AG10803 (cell line): ENCODE results near the gene ADSS1.
A peak's percentile ranks its signal among the peaks of the same experiment; 100 is the strongest.
"Not testable (repeated sequence)": the region's sequence is repeated elsewhere in the genome, so short reads cannot be mapped to it uniquely, and the experiment has no call there.

Source experiments
- DNase-seq: peaks from one replicate; pipeline ENCODE4 v3.0.0; 2010; ENCODE audit warnings: low read depth
- H3K4me3 ChIP-seq: 2 replicates; pipeline ENCODE4 v1.5.1; 2011; ENCODE audit warnings: mild to moderate bottlenecking, low read length, control low read depth
- TF ChIP-seq, protein P1 (sequence below): conservative IDR thresholded peaks from 2 replicates; pipeline ENCODE4 v1.5.1; 2011; ENCODE audit warnings: mild to moderate bottlenecking, low read length, control low read depth, inconsistent platforms

ADSS1 gene

DNA sequence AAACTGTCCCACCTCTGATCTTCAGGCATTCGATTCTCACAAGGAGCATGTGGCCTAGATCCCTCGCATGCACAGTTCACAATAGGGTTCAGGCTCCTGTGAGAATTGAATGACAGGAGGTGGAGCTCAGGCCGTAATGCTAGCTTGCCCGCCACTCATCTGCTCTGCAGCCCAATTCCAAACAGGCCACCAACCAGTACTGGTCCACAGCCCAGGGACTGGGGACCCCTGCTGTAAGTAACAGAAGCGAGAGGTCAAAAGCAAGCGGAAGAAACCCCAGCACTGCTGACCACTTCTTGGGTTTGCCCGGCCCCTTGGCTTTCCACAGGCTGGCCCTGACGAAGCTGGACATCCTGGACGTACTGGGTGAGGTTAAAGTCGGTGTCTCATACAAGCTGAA, 20.5 kb downstream of the ADSS1 start:
- H3K4me3 ChIP-seq = no peak overlapping the region
- no peak for DNase-seq
- TF ChIP-seq, protein P1, sequence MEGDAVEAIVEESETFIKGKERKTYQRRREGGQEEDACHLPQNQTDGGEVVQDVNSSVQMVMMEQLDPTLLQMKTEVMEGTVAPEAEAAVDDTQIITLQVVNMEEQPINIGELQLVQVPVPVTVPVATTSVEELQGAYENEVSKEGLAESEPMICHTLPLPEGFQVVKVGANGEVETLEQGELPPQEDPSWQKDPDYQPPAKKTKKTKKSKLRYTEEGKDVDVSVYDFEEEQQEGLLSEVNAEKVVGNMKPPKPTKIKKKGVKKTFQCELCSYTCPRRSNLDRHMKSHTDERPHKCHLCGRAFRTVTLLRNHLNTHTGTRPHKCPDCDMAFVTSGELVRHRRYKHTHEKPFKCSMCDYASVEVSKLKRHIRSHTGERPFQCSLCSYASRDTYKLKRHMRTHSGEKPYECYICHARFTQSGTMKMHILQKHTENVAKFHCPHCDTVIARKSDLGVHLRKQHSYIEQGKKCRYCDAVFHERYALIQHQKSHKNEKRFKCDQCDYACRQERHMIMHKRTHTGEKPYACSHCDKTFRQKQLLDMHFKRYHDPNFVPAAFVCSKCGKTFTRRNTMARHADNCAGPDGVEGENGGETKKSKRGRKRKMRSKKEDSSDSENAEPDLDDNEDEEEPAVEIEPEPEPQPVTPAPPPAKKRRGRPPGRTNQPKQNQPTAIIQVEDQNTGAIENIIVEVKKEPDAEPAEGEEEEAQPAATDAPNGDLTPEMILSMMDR = no peak

DNA sequence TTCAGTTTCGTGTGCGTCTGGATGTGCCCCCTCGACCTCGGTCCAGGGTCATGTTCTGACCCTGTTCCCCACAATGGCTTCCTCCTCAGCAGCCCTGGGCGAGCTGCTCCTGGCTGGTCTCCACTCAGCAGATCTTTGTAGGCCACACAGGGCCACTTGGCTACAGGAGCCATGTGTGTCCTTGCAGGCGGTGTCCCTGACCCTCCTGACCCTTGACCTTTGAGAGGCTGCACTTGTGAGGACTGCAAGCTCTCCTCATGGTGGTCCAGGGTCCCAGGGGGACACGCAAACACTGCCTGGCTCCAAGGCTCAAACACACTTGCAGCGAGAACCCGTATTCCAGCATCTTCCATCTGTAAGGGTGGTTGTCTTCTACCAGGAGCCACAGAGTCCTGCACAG, 21.4 kb downstream of the ADSS1 start:
- no peak overlapping the region for H3K4me3 ChIP-seq
- no peak for DNase-seq
- TF ChIP-seq, protein P1 = no peak

DNA sequence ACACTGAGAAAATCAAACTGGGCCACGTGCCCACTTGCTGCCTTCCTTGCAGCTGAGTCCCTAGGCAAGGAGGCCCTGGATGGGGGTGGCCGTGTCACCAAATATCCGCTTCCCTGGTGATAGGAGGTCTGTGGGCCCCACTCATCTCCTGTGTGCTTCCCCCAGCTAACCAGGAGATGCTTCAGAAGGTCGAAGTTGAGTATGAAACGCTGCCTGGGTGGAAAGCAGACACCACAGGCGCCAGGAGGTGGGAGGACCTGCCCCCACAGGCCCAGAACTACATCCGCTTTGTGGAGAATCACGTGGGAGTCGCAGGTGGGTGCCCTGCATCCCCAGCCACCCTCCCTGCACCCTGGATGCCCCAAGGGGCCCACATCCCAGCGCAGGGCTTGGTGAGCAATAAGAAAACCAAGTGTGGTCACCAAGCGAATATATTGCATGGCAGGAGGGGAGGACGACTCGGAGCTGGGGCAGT, 22.1 kb downstream of the ADSS1 start:
- TF ChIP-seq, protein P1 = no peak
- DNase-seq = no peak
- no peak overlapping the region for H3K4me3 ChIP-seq

DNA sequence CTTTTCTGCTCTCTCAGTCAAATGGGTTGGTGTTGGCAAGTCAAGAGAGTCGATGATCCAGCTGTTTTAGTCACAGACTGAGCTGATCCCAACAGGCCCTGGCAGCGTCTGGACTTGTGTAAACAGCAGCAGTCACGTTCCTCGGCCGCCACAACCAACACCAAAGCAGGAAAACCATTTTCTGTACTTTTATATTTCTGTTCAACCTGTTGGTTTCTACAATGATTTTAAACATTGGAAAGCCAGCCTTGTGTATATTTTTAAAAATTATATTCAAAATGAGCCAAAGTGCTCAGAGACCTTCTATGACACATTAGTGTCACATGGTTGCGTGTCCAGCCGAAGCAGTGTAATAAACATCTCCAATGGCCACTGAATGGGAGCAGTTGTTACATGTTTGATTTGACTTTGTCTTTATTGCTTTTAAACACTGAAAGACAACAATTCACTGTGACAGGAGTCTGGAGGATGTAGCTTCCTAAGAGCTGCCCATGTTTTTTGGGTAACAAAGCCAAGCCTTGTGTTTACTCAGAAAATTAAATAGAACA, 23.0 kb downstream of the ADSS1 start:
- no peak overlapping the region for H3K4me3 ChIP-seq
- DNase-seq = peak; percentile 61
- TF ChIP-seq, protein P1 = no peak

DNA sequence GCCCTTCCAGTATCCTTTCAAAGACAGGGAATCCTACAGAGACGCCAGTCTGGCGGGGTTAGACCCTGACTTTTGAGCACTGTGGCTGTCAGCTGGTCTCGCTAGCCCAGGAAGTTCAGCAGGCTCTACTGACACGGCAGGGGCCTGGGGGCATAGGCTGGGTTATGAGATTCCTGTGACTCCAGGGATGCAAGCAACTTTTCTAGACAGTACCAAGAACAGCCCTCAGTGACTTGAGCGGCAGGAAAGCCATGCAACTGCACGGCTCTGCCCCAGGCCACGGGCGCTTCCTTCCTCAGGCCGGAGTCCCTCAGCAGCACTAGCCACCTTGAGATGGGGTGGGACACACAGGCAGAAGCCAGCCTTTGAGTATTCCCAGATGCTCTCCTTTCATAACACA, 23.8 kb downstream of the ADSS1 start:
- DNase-seq = no peak
- TF ChIP-seq, protein P1 = no peak
- H3K4me3 ChIP-seq = no peak overlapping the region

DNA sequence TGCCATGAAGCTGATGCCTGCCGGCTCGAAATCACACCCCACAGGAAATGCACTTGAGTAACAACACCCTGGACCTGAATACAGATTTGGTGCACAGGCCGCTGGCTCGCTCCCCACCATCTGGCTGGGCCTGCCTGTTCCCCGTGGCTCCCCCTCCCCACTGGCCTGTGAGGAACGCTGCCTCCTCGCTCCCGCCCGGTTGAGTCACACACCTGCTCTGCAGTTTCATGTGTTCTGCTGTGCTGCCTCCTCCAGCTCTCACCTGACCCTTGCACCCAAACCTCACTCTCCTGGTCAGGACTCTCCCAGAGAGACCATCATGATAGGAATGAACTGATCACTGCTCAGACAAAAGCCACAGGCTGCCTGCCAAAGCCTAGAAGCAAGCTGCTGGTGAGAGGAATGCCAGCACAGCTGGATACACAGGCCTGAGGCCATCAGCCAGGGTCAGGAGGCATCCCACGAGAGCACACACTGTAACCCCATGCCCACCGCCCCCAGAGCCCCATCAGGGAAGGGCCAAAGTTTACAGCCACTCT, 25.2 kb downstream of the ADSS1 start:
- peak; percentile 77 for DNase-seq
- H3K4me3 ChIP-seq = no peak overlapping the region
- TF ChIP-seq, protein P1 = no peak

DNA sequence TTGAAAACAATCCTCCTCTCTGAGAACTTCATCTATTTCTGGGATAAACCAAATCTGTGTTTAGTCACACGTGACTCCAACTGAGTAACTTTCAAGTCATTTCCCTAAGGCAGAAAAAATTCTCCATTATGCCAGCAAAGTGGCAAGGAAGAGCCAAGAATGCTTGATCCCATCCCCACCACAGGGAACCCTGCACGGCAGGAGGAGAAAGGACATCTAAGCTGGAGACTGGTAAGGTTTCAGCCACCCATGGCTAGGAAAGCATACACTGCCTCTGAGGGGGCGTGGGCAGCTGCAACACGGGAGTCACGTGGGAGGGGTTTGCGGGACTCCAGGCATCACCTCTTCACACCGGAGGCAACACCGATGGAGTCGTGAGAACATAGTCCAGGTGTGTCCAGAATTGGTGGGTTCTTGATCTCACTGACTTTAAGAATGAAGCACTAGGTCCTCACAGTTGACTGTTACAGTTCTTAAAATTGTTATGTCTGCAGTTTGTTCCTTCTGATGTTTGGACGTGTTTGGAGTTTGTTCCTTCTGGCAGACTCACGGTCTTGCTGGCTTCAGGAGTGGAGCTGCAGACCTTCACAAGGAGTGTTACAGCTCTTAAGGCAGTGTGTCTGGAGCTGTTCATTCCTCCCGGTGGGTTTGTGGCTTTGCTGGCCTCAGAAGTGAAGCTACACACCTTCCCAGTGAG, 26.2 kb downstream of the ADSS1 start:
- H3K4me3 ChIP-seq = no peak overlapping the region
- DNase-seq = peak; percentile 61
- TF ChIP-seq, protein P1 = no peak

DNA sequence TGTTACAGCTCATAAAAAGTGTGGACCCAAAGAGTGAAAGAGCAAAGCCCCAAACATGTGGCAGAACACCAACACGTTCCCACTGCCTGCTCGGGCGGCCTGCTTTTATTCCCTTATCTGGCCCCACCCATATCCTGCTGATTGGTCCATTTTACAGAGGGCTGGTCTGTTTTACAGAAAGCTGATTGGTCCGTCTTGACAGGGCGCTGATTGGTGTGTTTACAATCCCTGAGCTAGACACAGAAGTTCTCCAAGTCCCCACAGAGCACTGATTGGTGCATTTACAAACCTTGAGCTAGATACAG, 26.7 kb downstream of the ADSS1 start:
- DNase-seq, H3K4me3 ChIP-seq: not testable (repeated sequence)
